Mammary epithelial cell (primary cell): ENCODE data around the gene NR2C2.

Experiments
- EZH2 ChIP-seq: IDR thresholded peaks from 2 replicates; pipeline ENCODE4 v1.6.1; 2012; ENCODE audit warnings: low read length, inconsistent platforms, borderline replicate concordance
- TF ChIP-seq, protein P1 (sequence below), 2 donors: IDR thresholded peaks in 1 of 2; conservative IDR thresholded peaks in 1 of 2; 2 replicates each; pipeline ENCODE4 v1.5.1; 2011 to 2012; ENCODE audit warnings: inconsistent platforms in 2 of 2, low read length in 2 of 2, mild to moderate bottlenecking in 2 of 2, control low read depth in 1 of 2, low read depth in 1 of 2; ENCODE audit not compliant: insufficient read depth in 1 of 2; ENCODE audit errors: extremely low read depth in 1 of 2

DNA sequence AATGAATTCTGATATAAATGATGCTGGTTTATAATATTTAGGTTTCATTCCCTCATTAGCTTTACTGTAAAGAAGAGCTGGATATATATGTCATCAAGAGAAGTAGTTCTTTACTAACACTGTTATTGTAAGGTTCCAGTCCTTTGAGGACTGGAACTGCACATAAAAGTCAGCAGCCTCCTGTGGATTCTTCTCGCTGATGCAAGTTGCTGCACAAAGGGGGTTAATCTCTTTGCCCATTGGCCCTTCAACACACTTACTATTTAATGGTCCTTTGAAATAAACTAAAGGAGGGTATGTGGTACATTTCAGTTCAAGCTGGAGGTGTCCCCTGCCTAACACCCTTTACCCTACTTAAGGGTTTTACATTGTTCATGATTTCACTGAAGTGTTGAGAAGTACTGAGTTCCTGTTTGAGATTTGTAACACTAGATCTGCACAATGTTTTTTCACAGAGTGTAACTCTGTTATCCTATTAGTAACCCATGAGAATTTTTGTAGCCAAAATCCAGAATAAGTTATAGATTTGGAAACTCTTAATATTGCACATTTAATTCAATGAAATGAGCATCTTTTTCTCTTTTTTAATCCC lies 43.9 kb downstream of the NR2C2 start:
- TF ChIP-seq, protein P1, sequence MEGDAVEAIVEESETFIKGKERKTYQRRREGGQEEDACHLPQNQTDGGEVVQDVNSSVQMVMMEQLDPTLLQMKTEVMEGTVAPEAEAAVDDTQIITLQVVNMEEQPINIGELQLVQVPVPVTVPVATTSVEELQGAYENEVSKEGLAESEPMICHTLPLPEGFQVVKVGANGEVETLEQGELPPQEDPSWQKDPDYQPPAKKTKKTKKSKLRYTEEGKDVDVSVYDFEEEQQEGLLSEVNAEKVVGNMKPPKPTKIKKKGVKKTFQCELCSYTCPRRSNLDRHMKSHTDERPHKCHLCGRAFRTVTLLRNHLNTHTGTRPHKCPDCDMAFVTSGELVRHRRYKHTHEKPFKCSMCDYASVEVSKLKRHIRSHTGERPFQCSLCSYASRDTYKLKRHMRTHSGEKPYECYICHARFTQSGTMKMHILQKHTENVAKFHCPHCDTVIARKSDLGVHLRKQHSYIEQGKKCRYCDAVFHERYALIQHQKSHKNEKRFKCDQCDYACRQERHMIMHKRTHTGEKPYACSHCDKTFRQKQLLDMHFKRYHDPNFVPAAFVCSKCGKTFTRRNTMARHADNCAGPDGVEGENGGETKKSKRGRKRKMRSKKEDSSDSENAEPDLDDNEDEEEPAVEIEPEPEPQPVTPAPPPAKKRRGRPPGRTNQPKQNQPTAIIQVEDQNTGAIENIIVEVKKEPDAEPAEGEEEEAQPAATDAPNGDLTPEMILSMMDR (conservative IDR thresholded peaks at IDR 0.05 in 1 of 2, IDR thresholded peaks at IDR 0.05 in 1 of 2; ENCODE audit: extremely low read depth in 1 of 2, insufficient read depth in 1 of 2, low read depth in 1 of 2, low read length in 2 of 2): no peak
- TF ChIP-seq EZH2: no peak
